GM12878 (cell line): ENCODE measurements around the gene CCDC172.

Source experiments
- ATF2 ChIP-seq: IDR thresholded peaks from 2 replicates; pipeline ENCODE4 v1.6.1; 2012; ENCODE audit warnings: low read length, inconsistent platforms
- CREB1 ChIP-seq: IDR thresholded peaks from 2 replicates; pipeline ENCODE4 v1.6.1; 2012; ENCODE audit warnings: low read depth, mild to moderate bottlenecking, inconsistent platforms
- CTCF ChIP-seq, 3 experiments: IDR thresholded peaks in 2 of 3; conservative IDR thresholded peaks in 1 of 3; 2 replicates each; pipeline ENCODE4 v1.5.1; 2011; ENCODE audit warnings: low read depth in 3 of 3, low read length in 3 of 3, mild to moderate bottlenecking in 3 of 3, control low read depth in 2 of 3, moderate library complexity in 2 of 3, inconsistent platforms in 1 of 3, mixed read lengths in 1 of 3; ENCODE audit not compliant: control insufficient read depth in 2 of 3, insufficient read depth in 1 of 3; ENCODE audit errors: extremely low read depth in 1 of 3
- EZH2 ChIP-seq: IDR thresholded peaks from 2 replicates; pipeline ENCODE4 v1.6.1; 2012; ENCODE audit warnings: low read depth, mild to moderate bottlenecking, control low read depth, inconsistent platforms, low read length, borderline replicate concordance; ENCODE audit not compliant: control insufficient read depth
- HCFC1 ChIP-seq: fragments of 150-350 bp; IDR thresholded peaks from 2 replicates; pipeline ENCODE4 v1.6.1; 2014; ENCODE audit warnings: low read length
- POU2F2 ChIP-seq: IDR thresholded peaks from 3 replicates; pipeline ENCODE4 v1.6.1; 2011; ENCODE audit warnings: low read depth, mild to moderate bottlenecking, low read length, borderline replicate concordance
- RCOR1 ChIP-seq: conservative IDR thresholded peaks from 2 replicates; pipeline ENCODE4 v1.6.1; 2012; ENCODE audit warnings: low read depth, low read length, improper control_type of control experiment
- SIX5 ChIP-seq: IDR thresholded peaks from 2 replicates; pipeline ENCODE4 v1.6.1; 2011; ENCODE audit warnings: mild to moderate bottlenecking, low read depth, low read length, moderate library complexity; ENCODE audit not compliant: severe bottlenecking
- YY1 ChIP-seq: IDR thresholded peaks from 2 replicates; pipeline ENCODE4 v1.6.1; 2011; ENCODE audit warnings: low read depth, mild to moderate bottlenecking, low read length
- ZNF274 ChIP-seq: IDR thresholded peaks from one replicate; pipeline ENCODE4 v1.8.0; 2011; ENCODE audit not compliant: insufficient read length, insufficient read depth

DNA sequence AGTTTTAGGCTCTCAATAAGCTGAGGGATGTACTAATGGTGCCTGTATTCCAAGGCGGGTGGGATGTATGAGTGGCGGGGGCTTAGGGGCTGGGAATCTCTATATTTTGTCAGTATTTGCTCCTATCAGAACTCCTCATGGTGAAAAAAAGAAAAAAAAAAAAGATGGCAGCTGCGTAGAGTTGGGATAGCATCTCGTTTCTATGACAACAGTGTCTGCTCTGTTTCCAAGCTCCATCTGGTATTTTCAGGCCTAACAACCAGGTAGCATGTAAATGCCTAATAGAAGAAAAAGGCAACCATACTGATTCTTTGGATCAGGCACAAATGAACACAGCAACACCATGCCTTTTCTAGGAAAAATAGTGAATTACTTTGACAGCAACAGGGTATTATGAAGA is 11.7 kb upstream of the CCDC172 start:
- TF ChIP-seq CTCF (IDR thresholded peaks at IDR 0.05 in 2 of 3, conservative IDR thresholded peaks at IDR 0.05 in 1 of 3; ENCODE audit: control insufficient read depth in 2 of 3, extremely low read depth in 1 of 3, insufficient read depth in 1 of 3, low read depth in 3 of 3, low read length in 3 of 3) (no peak), ATF2 (no peak), CREB1 (no peak), YY1 (no peak), ZNF274 (no peak), EZH2 (no peak), SIX5 (no peak), HCFC1 (no peak), POU2F2 (no peak), RCOR1 (no peak)
